ENCODE results near the gene CACNA1B. TPM values are rescaled to one million over a fixed set of nuclear protein-coding genes. Genes with fewer than 3 reads are reported as not detected.

Gene CACNA1B
- total RNA-seq, 1 donor, result under 0.01 TPM

DNA sequence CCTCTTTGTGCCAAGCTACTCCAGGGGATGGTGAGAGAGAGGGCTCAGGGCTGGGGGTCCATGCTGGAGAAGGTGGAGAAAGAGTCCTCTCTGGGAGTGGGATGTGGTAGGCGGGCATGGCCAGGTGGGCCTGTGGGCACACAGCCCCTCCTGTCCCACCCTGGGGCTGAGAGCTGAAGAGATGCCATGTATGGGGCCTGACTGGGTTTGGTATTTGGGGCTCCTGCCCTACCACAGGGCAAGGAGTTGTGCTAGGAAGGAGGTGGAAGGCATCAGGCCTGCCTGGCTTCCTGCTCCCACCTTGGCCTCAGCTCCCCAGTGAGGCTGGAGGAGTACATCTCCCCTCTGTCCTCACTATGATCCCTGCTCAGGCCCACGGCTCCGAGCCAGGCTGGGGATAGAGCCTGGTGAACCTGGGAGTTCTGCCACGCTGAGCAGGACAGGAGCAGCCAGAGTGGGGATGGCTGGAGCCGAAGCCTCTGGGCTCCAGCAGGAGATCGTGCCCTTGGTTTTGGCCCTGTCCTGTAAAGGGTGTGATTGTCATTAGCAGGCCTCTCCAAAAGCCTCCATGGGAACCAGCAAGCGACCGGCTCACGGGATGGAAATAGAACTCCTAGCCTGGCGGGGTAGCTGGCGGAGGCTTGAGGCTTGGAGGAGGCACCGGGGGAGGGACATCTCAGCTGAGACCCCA is 75.5 kb downstream of the CACNA1B start:
- H3K4me2 ChIP-seq (ENCODE audit: insufficient read depth, low read length), result no peak overlapping the region
- no peaks in the 10 kb centered on the region for H3K79me2 ChIP-seq (ENCODE audit: insufficient read depth, low read length)
- H3K27me3 ChIP-seq (ENCODE audit: insufficient read depth, low read length), result no peaks in the 10 kb centered on the region
- no peak overlapping the region for H2AFZ ChIP-seq (ENCODE audit: low read length)
- H3K9me3 ChIP-seq (ENCODE audit: low read depth, low read length), result no peaks in the 10 kb centered on the region
- H4K20me1 ChIP-seq (ENCODE audit: insufficient read depth, low read length), result no peaks in the 10 kb centered on the region
- H3K36me3 ChIP-seq (ENCODE audit: insufficient read depth, low read length), result no peaks in the 10 kb centered on the region
- DNase-seq (ENCODE audit: insufficient read length, low spot score, missing footprints), result peak; percentile 53
- H3K4me1 ChIP-seq (ENCODE audit: insufficient read depth, low read length), result no peaks in the 10 kb centered on the region
- no peak overlapping the region for H3K4me3 ChIP-seq (ENCODE audit: insufficient read depth, low read length)
- TF ChIP-seq, protein P1, sequence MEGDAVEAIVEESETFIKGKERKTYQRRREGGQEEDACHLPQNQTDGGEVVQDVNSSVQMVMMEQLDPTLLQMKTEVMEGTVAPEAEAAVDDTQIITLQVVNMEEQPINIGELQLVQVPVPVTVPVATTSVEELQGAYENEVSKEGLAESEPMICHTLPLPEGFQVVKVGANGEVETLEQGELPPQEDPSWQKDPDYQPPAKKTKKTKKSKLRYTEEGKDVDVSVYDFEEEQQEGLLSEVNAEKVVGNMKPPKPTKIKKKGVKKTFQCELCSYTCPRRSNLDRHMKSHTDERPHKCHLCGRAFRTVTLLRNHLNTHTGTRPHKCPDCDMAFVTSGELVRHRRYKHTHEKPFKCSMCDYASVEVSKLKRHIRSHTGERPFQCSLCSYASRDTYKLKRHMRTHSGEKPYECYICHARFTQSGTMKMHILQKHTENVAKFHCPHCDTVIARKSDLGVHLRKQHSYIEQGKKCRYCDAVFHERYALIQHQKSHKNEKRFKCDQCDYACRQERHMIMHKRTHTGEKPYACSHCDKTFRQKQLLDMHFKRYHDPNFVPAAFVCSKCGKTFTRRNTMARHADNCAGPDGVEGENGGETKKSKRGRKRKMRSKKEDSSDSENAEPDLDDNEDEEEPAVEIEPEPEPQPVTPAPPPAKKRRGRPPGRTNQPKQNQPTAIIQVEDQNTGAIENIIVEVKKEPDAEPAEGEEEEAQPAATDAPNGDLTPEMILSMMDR (IDR thresholded peaks at IDR 0.05; ENCODE audit: extremely low read depth, low read depth, low read length), result no peak
- no peak overlapping the region for H3K27ac ChIP-seq (ENCODE audit: low read depth, low read length)

DNA sequence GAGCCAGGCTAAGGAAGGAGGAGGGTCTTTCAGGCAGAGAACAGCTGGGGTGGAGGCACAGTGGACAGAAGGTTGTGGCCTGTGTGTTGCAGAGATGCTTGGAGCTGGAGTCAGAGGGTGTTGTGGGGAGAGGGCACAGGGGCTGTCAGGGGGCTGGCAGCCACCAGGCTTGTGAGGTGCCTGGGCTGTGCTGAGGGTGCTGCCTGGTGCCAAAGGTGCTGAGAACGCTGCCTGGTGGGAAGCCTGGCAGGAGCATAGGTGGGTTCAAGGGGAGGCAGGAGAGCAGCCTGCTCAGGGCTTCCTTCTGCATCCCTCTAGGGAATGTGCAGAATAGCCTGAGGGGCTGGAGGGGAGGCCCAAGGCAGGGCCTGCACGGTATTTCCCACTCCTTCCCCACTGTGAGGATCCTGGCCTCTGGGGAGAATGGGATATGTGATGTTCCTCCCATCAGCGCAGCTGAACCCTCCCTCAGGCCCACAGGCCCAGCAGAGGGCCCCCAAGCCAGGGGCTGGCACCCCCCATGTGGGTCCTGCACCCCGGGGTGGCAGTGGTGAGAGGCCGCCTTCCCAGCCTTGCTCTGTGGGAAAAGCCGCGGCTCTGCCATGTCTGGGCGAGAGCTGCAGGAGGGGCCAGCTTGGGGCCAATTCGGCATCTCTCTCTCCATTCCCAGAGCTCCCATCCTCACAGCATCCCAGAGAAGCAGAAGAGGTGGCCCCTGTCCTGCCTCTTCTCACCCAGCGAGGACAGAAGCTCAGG is 76.3 kb downstream of the CACNA1B start:
- H3K27me3 ChIP-seq (ENCODE audit: insufficient read depth, low read length), result no peaks in the 10 kb centered on the region
- H3K9me3 ChIP-seq (ENCODE audit: low read depth, low read length), result no peaks in the 10 kb centered on the region
- no peaks in the 10 kb centered on the region for H3K79me2 ChIP-seq (ENCODE audit: insufficient read depth, low read length)
- peak; percentile 14 for DNase-seq (ENCODE audit: insufficient read length, low spot score, missing footprints)
- no peak overlapping the region for H3K4me2 ChIP-seq (ENCODE audit: insufficient read depth, low read length)
- no peaks in the 10 kb centered on the region for H4K20me1 ChIP-seq (ENCODE audit: insufficient read depth, low read length)
- TF ChIP-seq, protein P1 (IDR thresholded peaks at IDR 0.05; ENCODE audit: extremely low read depth, low read depth, low read length), result no peak
- H3K4me1 ChIP-seq (ENCODE audit: insufficient read depth, low read length), result no peaks in the 10 kb centered on the region
- H2AFZ ChIP-seq (ENCODE audit: low read length), result no peak overlapping the region
- H3K36me3 ChIP-seq (ENCODE audit: insufficient read depth, low read length), result no peaks in the 10 kb centered on the region
- H3K4me3 ChIP-seq (ENCODE audit: insufficient read depth, low read length), result no peak overlapping the region
- H3K27ac ChIP-seq (ENCODE audit: low read depth, low read length), result no peak overlapping the region

DNA sequence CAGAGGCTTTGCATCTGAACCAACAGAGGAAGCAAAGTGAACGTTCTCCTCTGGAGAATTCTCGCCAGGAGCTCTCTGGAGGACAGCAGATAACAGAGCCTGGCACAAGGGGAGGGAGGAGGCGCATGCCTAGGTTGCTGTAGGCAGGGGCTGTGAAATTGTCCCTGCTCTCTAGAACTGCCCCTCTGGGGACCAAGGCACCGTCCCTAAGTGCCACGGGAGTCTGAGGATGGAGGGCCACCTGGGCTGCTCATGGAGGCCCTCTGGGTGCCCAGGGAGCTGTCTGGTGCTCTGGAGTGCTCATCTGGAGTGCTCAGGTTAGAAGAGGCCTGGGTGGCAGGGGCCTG is 77.6 kb downstream of the CACNA1B start:
- no peaks in the 10 kb centered on the region for H3K4me1 ChIP-seq (ENCODE audit: insufficient read depth, low read length)
- TF ChIP-seq, protein P1 (IDR thresholded peaks at IDR 0.05; ENCODE audit: extremely low read depth, low read depth, low read length), result no peak
- no peaks in the 10 kb centered on the region for H3K9me3 ChIP-seq (ENCODE audit: low read depth, low read length)
- no peaks in the 10 kb centered on the region for H3K27me3 ChIP-seq (ENCODE audit: insufficient read depth, low read length)
- no peaks in the 10 kb centered on the region for H3K36me3 ChIP-seq (ENCODE audit: insufficient read depth, low read length)
- H3K27ac ChIP-seq (ENCODE audit: low read depth, low read length), result no peak overlapping the region
- peak; percentile 38 for DNase-seq (ENCODE audit: insufficient read length, low spot score, missing footprints)
- H3K4me3 ChIP-seq (ENCODE audit: insufficient read depth, low read length), result no peak overlapping the region
- no peak overlapping the region for H2AFZ ChIP-seq (ENCODE audit: low read length)
- no peaks in the 10 kb centered on the region for H4K20me1 ChIP-seq (ENCODE audit: insufficient read depth, low read length)
- H3K4me2 ChIP-seq (ENCODE audit: insufficient read depth, low read length), result no peak overlapping the region
- no peaks in the 10 kb centered on the region for H3K79me2 ChIP-seq (ENCODE audit: insufficient read depth, low read length)

DNA sequence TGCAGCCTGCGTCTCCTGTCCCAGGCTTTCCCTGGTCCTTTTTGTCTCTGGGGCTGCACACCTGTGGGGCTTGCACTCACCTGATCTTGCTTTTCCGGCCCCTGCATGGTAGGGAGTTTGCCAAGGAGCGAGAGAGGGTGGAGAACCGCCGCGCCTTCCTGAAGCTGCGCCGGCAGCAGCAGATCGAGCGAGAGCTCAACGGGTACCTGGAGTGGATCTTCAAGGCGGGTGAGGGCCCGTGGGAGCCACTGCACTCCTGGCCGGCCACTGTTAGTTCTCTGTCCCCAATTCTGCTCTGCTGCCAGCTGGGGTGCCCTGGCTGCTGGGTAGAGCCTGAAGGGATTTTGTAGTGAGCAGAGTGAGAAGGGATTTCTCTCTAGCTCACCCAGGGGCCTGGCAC is 78.0 kb downstream of the CACNA1B start:
- no peak overlapping the region for H3K27ac ChIP-seq (ENCODE audit: low read depth, low read length)
- no peaks in the 10 kb centered on the region for H4K20me1 ChIP-seq (ENCODE audit: insufficient read depth, low read length)

More for the DNA sequence above, 78.0 kb downstream of the CACNA1B start:
- Histone ChIP-seq H3K79me2 (ENCODE audit: insufficient read depth, low read length) (no peaks in the 10 kb centered on the region), H3K36me3 (ENCODE audit: insufficient read depth, low read length) (no peaks in the 10 kb centered on the region), H3K9me3 (ENCODE audit: low read depth, low read length) (no peaks in the 10 kb centered on the region), H3K4me3 (ENCODE audit: insufficient read depth, low read length) (no peak overlapping the region), H3K27me3 (ENCODE audit: insufficient read depth, low read length) (no peaks in the 10 kb centered on the region), H3K4me1 (ENCODE audit: insufficient read depth, low read length) (no peaks in the 10 kb centered on the region), H2AFZ (ENCODE audit: low read length) (no peak overlapping the region), H3K4me2 (ENCODE audit: insufficient read depth, low read length) (no peak overlapping the region)
- DNase-seq (ENCODE audit: insufficient read length, low spot score, missing footprints), result peak; percentile 35
- TF ChIP-seq, protein P1 (IDR thresholded peaks at IDR 0.05; ENCODE audit: extremely low read depth, low read depth, low read length), result no peak
